Activated B cell treated with CpG ODN at 0.5 μM for 24 hours (primary cell): ENCODE measurements around the gene ELP4. TPM values are rescaled to one million over a fixed set of nuclear protein-coding genes. Genes with fewer than 3 reads are reported as not detected.
"Not testable (repeated sequence)": the region's sequence is repeated elsewhere in the genome, so short reads cannot be mapped to it uniquely, and the experiment has no call there.

Experiments
- ATAC-seq: fragments of 200-7000 bp; cut with Tn5 transposase; one replicate; pipeline ENCODE4 v1.10.0; 2021; ENCODE audit warnings: low read depth, mild to moderate bottlenecking, moderate library complexity
- CTCF ChIA-PET: fragments of 350-600 bp; sonication (Branson Sonifier 250); formaldehyde crosslinking; loops from one replicate; lab custom pipeline; 2021; ENCODE audit warnings: antibody characterized with exemption; lab: Charles Lee
- POLR2A ChIA-PET: fragments of 350-600 bp; sonication (Branson Sonifier 250); formaldehyde crosslinking; loops from one replicate; lab custom pipeline; 2021; ENCODE audit warnings: antibody characterized with exemption; lab: Charles Lee
- DNase-seq: peaks from one replicate; pipeline ENCODE4 v3.0.0; 2022
- H3K27ac Mint-ChIP-seq: one replicate; pipeline ENCODE4 v1.8.0; 2020; ENCODE audit warnings: mixed read lengths
- H3K27me3 Mint-ChIP-seq: one replicate; pipeline ENCODE4 v1.8.0; 2021; ENCODE audit warnings: mixed read lengths
- H3K36me3 Mint-ChIP-seq: one replicate; pipeline ENCODE4 v1.8.0; 2021; ENCODE audit warnings: low read depth, mixed read lengths
- H3K4me1 Mint-ChIP-seq: one replicate; pipeline ENCODE4 v1.8.0; 2021; ENCODE audit warnings: mixed read lengths
- H3K4me3 Mint-ChIP-seq: one replicate; pipeline ENCODE4 v1.8.0; 2020; ENCODE audit warnings: mild to moderate bottlenecking, mixed read lengths
- H3K9me3 Mint-ChIP-seq: one replicate; pipeline ENCODE4 v1.8.0; 2020; ENCODE audit warnings: mixed read lengths
- CTCF ChIP-seq: fragments of 200-600 bp; IDR thresholded peaks from one replicate; pipeline ENCODE4 v1.8.0; 2022; ENCODE audit warnings: antibody characterized with exemption, mild to moderate bottlenecking
- intact Hi-C: fragments of 100-400 bp; cut with micrococcal nuclease; formaldehyde crosslinking; loops from one replicate; pipeline ENCODE4 v1.15.1; 2024
- total RNA-seq: library from RNA; stranded (reverse); gene quantifications from 2 replicates; pipeline ENCODE4 v1.2.3, GENCODE V29; 2022

The ELP4 gene
- total RNA-seq, 1 donor from 2014 or later, result 25.5 TPM

- intact Hi-C loops, result loop anchor here (2.0 kb wide), 1 partner anchor 514 kb away; no protein-coding TSS in a partner anchor
- ChIA-PET POLR2A (no interaction called here), CTCF (no interaction called here)
- Mint-ChIP-seq H3K9me3 (peaks cover 2% of the 10 kb centered on the region), H3K27ac (no peak overlapping the region), H3K4me3 (no peak overlapping the region), H3K27me3 (no peaks in the 10 kb centered on the region), H3K4me1 (peaks cover 7% of the 10 kb centered on the region), H3K36me3 (peaks cover 45% of the 10 kb centered on the region)
- no peak for TF ChIP-seq CTCF
- DNase-seq, result no peak
- no peak for ATAC-seq
These were observed 17.1 kb upstream of the ELP4 start for GRCh38 chr11:31492320-31492913.

GRCh38 chr11:31493235-31493634 is 16.3 kb upstream of the ELP4 start:
- Mint-ChIP-seq H3K9me3 (peaks cover 2% of the 10 kb centered on the region), H3K27me3 (no peaks in the 10 kb centered on the region), H3K4me1 (peaks cover 7% of the 10 kb centered on the region), H3K36me3 (peaks cover 45% of the 10 kb centered on the region), H3K27ac (no peak overlapping the region), H3K4me3 (no peak overlapping the region)
- TF ChIP-seq CTCF, result no peak
- CTCF ChIA-PET, result no interaction called here
- ATAC-seq, result no peak
- POLR2A ChIA-PET, result no interaction called here
- intact Hi-C loops, result loop anchor here (2.0 kb wide), 1 partner anchor 514 kb away; no protein-coding TSS in a partner anchor
- DNase-seq, result no peak

GRCh38 chr11:31493762-31494161 is 15.8 kb upstream of the ELP4 start:
- H3K4me3 Mint-ChIP-seq, DNase-seq, POLR2A ChIA-PET, ATAC-seq, CTCF ChIA-PET, H3K27ac Mint-ChIP-seq, H3K9me3 Mint-ChIP-seq, H3K27me3 Mint-ChIP-seq, H3K4me1 Mint-ChIP-seq: not testable (repeated sequence)
- peaks cover 48% of the 10 kb centered on the region for H3K36me3 Mint-ChIP-seq
- intact Hi-C loops, result loop anchor here (2.0 kb wide), 1 partner anchor 513 kb away; no protein-coding TSS in a partner anchor

- ATAC-seq (no peak), DNase-seq (no peak)
- no peak for TF ChIP-seq CTCF
- Mint-ChIP-seq H3K4me1 (no peaks in the 10 kb centered on the region), H3K27ac (no peak overlapping the region), H3K27me3 (no peaks in the 10 kb centered on the region), H3K4me3 (no peak overlapping the region), H3K36me3 (peaks cover 35% of the 10 kb centered on the region), H3K9me3 (peaks cover 2% of the 10 kb centered on the region)
- intact Hi-C loops, result loop anchor here (10.0 kb wide), 1 partner anchor 1085 kb away; the partner anchor contains the start of gene EIF3M
- CTCF ChIA-PET, result no interaction called here
- POLR2A ChIA-PET, result no interaction called here
These were observed 9.9 kb upstream of the ELP4 start for GRCh38 chr11:31499576-31500178.

GRCh38 chr11:31500560-31500959 is 9.0 kb upstream of the ELP4 start:
- no peak for DNase-seq
- Mint-ChIP-seq H3K9me3 (no peaks in the 10 kb centered on the region), H3K36me3 (peaks cover 31% of the 10 kb centered on the region), H3K4me3 (no peak overlapping the region), H3K4me1 (no peaks in the 10 kb centered on the region), H3K27ac (no peak overlapping the region), H3K27me3 (no peaks in the 10 kb centered on the region)
- ChIA-PET POLR2A (no interaction called here), CTCF (no interaction called here)
- intact Hi-C loops, result loop anchor here (10.0 kb wide), 1 partner anchor 1084 kb away; the partner anchor contains the start of gene EIF3M
- ATAC-seq, result no peak
- no peak for TF ChIP-seq CTCF
